ENCODE data around the gene REEP3.

DNA sequence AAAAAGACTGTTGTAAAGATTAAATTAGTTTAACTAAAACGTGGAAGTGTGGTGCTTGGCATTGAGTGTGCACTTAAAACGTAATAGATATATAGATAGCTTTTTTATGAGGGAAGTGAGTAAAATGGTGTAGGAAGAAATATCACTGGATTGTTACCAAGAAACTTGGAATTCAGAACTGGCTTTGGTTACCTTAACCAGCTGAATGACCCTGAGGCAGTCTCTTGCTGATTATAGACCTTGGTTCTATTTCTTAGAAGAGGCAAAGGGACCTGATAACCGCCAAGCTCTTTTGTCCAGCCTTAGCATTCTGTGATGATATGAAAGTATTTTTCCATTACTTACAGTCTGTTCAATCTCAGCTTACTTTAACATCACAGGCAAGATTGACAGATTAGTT lies 3.8 kb downstream of the REEP3 start:
- no peak for TF ChIP-seq POLR2AphosphoS5 (IDR thresholded peaks at IDR 0.05; ENCODE audit: low read depth, low read length)
- no peak for TF ChIP-seq SIN3A (IDR thresholded peaks at IDR 0.05; ENCODE audit: borderline replicate concordance, insufficient read depth, low read length)
- TF ChIP-seq TAF1 (IDR thresholded peaks at IDR 0.05; ENCODE audit: borderline replicate concordance, insufficient read depth, low read length) = no peak
- TF ChIP-seq, protein P1, sequence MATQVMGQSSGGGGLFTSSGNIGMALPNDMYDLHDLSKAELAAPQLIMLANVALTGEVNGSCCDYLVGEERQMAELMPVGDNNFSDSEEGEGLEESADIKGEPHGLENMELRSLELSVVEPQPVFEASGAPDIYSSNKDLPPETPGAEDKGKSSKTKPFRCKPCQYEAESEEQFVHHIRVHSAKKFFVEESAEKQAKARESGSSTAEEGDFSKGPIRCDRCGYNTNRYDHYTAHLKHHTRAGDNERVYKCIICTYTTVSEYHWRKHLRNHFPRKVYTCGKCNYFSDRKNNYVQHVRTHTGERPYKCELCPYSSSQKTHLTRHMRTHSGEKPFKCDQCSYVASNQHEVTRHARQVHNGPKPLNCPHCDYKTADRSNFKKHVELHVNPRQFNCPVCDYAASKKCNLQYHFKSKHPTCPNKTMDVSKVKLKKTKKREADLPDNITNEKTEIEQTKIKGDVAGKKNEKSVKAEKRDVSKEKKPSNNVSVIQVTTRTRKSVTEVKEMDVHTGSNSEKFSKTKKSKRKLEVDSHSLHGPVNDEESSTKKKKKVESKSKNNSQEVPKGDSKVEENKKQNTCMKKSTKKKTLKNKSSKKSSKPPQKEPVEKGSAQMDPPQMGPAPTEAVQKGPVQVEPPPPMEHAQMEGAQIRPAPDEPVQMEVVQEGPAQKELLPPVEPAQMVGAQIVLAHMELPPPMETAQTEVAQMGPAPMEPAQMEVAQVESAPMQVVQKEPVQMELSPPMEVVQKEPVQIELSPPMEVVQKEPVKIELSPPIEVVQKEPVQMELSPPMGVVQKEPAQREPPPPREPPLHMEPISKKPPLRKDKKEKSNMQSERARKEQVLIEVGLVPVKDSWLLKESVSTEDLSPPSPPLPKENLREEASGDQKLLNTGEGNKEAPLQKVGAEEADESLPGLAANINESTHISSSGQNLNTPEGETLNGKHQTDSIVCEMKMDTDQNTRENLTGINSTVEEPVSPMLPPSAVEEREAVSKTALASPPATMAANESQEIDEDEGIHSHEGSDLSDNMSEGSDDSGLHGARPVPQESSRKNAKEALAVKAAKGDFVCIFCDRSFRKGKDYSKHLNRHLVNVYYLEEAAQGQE (IDR thresholded peaks at IDR 0.05; ENCODE audit: insufficient read depth in 1 of 2, low read depth in 2 of 2, low read length in 2 of 2) = no peak
